ENCODE results near the gene KCNJ5. TPM values are rescaled to one million over a fixed set of nuclear protein-coding genes. Genes with fewer than 3 reads are reported as not detected.

Gene KCNJ5
- total RNA-seq, 1 experiment from 2014 or later, result 0.22 TPM

DNA sequence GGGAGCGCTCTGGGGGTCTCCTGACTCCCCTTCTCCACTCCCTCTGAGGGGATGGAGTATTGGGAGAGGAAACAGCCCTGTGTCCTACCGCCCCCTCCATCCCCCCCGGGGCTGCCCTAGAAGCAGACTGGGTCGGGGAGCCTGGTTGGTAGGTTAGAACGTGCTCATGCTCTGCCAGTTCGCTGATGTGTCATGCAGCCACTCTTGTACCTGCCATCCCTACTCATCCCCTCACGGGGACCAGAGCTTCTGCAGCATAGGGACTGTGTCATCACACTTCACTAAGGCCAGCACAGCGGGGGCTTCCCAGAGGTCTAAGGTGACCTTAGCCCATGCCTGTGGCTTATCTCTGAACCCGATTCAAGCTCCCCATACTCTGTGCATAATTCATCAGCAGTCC is 28.8 kb upstream of the KCNJ5 start:
- CTCF ChIA-PET, result interaction anchor here (1.5 kb wide), 1 partner anchor 60 kb away, joined by 3 read pairs; no protein-coding TSS in a partner anchor
- H3K27me3 Mint-ChIP-seq (ENCODE audit: low read depth), result peaks cover 15% of the 10 kb centered on the region

DNA sequence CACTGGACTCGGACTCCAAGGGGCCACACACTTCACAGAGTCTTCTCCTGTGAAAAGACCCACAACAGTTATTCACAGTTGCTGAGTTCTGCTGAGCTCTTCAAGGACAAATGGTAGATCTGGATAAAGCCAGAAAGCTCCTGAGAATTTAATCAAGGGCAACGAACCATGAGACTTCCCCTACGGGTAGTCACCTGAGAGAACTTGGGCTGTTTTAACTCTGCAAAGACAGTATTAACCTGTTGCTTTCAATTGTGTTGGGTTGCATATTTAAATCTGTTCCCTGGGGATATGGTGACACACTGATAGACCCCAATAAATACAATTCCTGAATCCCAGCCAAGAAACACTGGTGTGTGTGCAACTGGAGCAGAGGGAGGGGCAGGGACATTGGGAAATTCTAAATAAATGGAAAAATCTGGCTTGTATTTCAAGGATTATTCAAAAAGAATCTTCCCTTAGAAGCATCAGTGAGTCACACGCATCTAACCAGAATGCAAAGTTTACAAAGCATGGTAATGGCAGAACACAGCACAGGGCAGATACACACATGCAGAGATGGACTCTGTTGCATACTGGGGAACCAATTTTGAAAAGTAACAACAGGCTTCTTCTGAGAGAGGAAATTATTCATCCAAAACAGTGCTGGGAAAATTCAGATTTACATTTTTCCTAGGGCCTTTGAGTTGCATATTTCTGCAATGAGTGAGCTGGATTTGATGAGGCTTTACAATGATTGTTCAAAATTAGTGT is 28.1 kb upstream of the KCNJ5 start:
- peaks cover 15% of the 10 kb centered on the region for H3K27me3 Mint-ChIP-seq (ENCODE audit: low read depth)
- ATAC-seq (no peak), DNase-seq (ENCODE audit: low spot score) (no peak)
- H3K9me3 Mint-ChIP-seq, result peaks cover 3% of the 10 kb centered on the region; the same call in 1 of the 2 replicates
- no peak overlapping the region for H3K27ac Mint-ChIP-seq
- peaks cover 22% of the 10 kb centered on the region for H3K4me1 Mint-ChIP-seq
- H3K4me3 Mint-ChIP-seq, result no peak overlapping the region
- CTCF ChIA-PET, result no interaction called here
- POLR2A ChIA-PET, result no interaction called here
- no peaks in the 10 kb centered on the region for H3K36me3 Mint-ChIP-seq
- TF ChIP-seq TEAD4 (CRISPR knock-in tag; IDR thresholded peaks at IDR 0.05) (no peak), NFATC4 (CRISPR knock-in tag; IDR thresholded peaks at IDR 0.05) (no peak), RELA (CRISPR knock-in tag; IDR thresholded peaks at IDR 0.05; ENCODE audit: borderline replicate concordance) (no peak), NR2C2 (CRISPR knock-in tag; IDR thresholded peaks at IDR 0.05) (no peak), ZNF121 (CRISPR knock-in tag; IDR thresholded peaks at IDR 0.05) (no peak), KAT7 (CRISPR knock-in tag; IDR thresholded peaks at IDR 0.05; ENCODE audit: borderline replicate concordance) (no peak), GABPB1 (CRISPR knock-in tag; IDR thresholded peaks at IDR 0.05) (no peak), ELF4 (CRISPR knock-in tag; IDR thresholded peaks at IDR 0.05; ENCODE audit: low read depth) (no peak)
- TF ChIP-seq, protein P1, sequence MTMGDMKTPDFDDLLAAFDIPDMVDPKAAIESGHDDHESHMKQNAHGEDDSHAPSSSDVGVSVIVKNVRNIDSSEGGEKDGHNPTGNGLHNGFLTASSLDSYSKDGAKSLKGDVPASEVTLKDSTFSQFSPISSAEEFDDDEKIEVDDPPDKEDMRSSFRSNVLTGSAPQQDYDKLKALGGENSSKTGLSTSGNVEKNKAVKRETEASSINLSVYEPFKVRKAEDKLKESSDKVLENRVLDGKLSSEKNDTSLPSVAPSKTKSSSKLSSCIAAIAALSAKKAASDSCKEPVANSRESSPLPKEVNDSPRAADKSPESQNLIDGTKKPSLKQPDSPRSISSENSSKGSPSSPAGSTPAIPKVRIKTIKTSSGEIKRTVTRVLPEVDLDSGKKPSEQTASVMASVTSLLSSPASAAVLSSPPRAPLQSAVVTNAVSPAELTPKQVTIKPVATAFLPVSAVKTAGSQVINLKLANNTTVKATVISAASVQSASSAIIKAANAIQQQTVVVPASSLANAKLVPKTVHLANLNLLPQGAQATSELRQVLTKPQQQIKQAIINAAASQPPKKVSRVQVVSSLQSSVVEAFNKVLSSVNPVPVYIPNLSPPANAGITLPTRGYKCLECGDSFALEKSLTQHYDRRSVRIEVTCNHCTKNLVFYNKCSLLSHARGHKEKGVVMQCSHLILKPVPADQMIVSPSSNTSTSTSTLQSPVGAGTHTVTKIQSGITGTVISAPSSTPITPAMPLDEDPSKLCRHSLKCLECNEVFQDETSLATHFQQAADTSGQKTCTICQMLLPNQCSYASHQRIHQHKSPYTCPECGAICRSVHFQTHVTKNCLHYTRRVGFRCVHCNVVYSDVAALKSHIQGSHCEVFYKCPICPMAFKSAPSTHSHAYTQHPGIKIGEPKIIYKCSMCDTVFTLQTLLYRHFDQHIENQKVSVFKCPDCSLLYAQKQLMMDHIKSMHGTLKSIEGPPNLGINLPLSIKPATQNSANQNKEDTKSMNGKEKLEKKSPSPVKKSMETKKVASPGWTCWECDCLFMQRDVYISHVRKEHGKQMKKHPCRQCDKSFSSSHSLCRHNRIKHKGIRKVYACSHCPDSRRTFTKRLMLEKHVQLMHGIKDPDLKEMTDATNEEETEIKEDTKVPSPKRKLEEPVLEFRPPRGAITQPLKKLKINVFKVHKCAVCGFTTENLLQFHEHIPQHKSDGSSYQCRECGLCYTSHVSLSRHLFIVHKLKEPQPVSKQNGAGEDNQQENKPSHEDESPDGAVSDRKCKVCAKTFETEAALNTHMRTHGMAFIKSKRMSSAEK (CRISPR knock-in tag; IDR thresholded peaks at IDR 0.05; ENCODE audit: borderline replicate concordance), result no peak
- TF ChIP-seq, protein P2, sequence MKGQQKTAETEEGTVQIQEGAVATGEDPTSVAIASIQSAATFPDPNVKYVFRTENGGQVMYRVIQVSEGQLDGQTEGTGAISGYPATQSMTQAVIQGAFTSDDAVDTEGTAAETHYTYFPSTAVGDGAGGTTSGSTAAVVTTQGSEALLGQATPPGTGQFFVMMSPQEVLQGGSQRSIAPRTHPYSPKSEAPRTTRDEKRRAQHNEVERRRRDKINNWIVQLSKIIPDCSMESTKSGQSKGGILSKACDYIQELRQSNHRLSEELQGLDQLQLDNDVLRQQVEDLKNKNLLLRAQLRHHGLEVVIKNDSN (CRISPR knock-in tag; IDR thresholded peaks at IDR 0.05), result no peak
- TF ChIP-seq, protein P3, sequence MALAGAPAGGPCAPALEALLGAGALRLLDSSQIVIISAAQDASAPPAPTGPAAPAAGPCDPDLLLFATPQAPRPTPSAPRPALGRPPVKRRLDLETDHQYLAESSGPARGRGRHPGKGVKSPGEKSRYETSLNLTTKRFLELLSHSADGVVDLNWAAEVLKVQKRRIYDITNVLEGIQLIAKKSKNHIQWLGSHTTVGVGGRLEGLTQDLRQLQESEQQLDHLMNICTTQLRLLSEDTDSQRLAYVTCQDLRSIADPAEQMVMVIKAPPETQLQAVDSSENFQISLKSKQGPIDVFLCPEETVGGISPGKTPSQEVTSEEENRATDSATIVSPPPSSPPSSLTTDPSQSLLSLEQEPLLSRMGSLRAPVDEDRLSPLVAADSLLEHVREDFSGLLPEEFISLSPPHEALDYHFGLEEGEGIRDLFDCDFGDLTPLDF (CRISPR knock-in tag; IDR thresholded peaks at IDR 0.05), result no peak

More for the DNA sequence above, 28.8 kb upstream of the KCNJ5 start:
- POLR2A ChIA-PET, result no interaction called here
- no peak for DNase-seq (ENCODE audit: low spot score)
- Mint-ChIP-seq H3K9me3 (peaks cover 3% of the 10 kb centered on the region; the same call in 1 of the 2 replicates), H3K27ac (no peak overlapping the region), H3K36me3 (no peaks in the 10 kb centered on the region), H3K4me1 (peaks cover 22% of the 10 kb centered on the region), H3K4me3 (no peak overlapping the region)
- no peak for ATAC-seq
- TF ChIP-seq ZNF317 (CRISPR knock-in tag; IDR thresholded peaks at IDR 0.05; ENCODE audit: borderline replicate concordance, low read depth), result no peak
- no peak for TF ChIP-seq TP53 (CRISPR knock-in tag; IDR thresholded peaks at IDR 0.05)
- TF ChIP-seq JAZF1 (CRISPR knock-in tag; IDR thresholded peaks at IDR 0.05), result no peak
- TF ChIP-seq TEAD4 (CRISPR knock-in tag; IDR thresholded peaks at IDR 0.05), result no peak
- TF ChIP-seq SMAD4 (CRISPR knock-in tag; IDR thresholded peaks at IDR 0.05), result no peak
- no peak for TF ChIP-seq NFATC4 (CRISPR knock-in tag; IDR thresholded peaks at IDR 0.05)
- TF ChIP-seq SP1 (CRISPR knock-in tag; conservative IDR thresholded peaks at IDR 0.05), result no peak
- no peak for TF ChIP-seq JUN (CRISPR knock-in tag; IDR thresholded peaks at IDR 0.05)
- no peak for TF ChIP-seq TEAD1 (CRISPR knock-in tag; IDR thresholded peaks at IDR 0.05)
- TF ChIP-seq, protein P4, sequence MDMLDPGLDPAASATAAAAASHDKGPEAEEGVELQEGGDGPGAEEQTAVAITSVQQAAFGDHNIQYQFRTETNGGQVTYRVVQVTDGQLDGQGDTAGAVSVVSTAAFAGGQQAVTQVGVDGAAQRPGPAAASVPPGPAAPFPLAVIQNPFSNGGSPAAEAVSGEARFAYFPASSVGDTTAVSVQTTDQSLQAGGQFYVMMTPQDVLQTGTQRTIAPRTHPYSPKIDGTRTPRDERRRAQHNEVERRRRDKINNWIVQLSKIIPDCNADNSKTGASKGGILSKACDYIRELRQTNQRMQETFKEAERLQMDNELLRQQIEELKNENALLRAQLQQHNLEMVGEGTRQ (CRISPR knock-in tag; IDR thresholded peaks at IDR 0.05), result no peak
- TF ChIP-seq RORB (CRISPR knock-in tag; IDR thresholded peaks at IDR 0.05), result no peak
- TF ChIP-seq NFYB (CRISPR knock-in tag; conservative IDR thresholded peaks at IDR 0.05; ENCODE audit: low read depth), result no peak
- no peak for TF ChIP-seq ZNF416 (CRISPR knock-in tag; IDR thresholded peaks at IDR 0.05)
- TF ChIP-seq NFE2L1 (CRISPR knock-in tag; IDR thresholded peaks at IDR 0.05), result no peak
- TF ChIP-seq, protein P5, sequence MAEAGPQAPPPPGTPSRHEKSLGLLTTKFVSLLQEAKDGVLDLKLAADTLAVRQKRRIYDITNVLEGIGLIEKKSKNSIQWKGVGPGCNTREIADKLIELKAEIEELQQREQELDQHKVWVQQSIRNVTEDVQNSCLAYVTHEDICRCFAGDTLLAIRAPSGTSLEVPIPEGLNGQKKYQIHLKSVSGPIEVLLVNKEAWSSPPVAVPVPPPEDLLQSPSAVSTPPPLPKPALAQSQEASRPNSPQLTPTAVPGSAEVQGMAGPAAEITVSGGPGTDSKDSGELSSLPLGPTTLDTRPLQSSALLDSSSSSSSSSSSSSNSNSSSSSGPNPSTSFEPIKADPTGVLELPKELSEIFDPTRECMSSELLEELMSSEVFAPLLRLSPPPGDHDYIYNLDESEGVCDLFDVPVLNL (CRISPR knock-in tag; IDR thresholded peaks at IDR 0.05; ENCODE audit: borderline replicate concordance, low read depth), result no peak
- no peak for TF ChIP-seq NR1H2 (CRISPR knock-in tag; IDR thresholded peaks at IDR 0.05)
- no peak for TF ChIP-seq MYBL2 (CRISPR knock-in tag; IDR thresholded peaks at IDR 0.05)
- TF ChIP-seq, protein P6, sequence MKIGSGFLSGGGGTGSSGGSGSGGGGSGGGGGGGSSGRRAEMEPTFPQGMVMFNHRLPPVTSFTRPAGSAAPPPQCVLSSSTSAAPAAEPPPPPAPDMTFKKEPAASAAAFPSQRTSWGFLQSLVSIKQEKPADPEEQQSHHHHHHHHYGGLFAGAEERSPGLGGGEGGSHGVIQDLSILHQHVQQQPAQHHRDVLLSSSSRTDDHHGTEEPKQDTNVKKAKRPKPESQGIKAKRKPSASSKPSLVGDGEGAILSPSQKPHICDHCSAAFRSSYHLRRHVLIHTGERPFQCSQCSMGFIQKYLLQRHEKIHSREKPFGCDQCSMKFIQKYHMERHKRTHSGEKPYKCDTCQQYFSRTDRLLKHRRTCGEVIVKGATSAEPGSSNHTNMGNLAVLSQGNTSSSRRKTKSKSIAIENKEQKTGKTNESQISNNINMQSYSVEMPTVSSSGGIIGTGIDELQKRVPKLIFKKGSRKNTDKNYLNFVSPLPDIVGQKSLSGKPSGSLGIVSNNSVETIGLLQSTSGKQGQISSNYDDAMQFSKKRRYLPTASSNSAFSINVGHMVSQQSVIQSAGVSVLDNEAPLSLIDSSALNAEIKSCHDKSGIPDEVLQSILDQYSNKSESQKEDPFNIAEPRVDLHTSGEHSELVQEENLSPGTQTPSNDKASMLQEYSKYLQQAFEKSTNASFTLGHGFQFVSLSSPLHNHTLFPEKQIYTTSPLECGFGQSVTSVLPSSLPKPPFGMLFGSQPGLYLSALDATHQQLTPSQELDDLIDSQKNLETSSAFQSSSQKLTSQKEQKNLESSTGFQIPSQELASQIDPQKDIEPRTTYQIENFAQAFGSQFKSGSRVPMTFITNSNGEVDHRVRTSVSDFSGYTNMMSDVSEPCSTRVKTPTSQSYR (CRISPR knock-in tag; IDR thresholded peaks at IDR 0.05), result no peak

Measured in WTC11 (cell line).